ENCODE measurements around the gene ASTN2.
"Not testable (repeated sequence)": the region's sequence is repeated elsewhere in the genome, so short reads cannot be mapped to it uniquely, and the experiment has no call there.

Gene ASTN2

GRCh38 chr9:116924462-116925110 is 490.3 kb downstream of the ASTN2 start:
- Histone ChIP-seq H3K4me3 (ENCODE audit: low read depth in 1 of 2, low read length in 2 of 2) (no peak overlapping the region), H3K79me2 (ENCODE audit: insufficient read depth, low read length) (no peaks in the 10 kb centered on the region), H3K36me3 (ENCODE audit: insufficient read depth, low read length) (no peaks in the 10 kb centered on the region), H3K9ac (ENCODE audit: low read depth, low read length) (no peak overlapping the region), H3K4me2 (ENCODE audit: insufficient read depth, low read length) (no peak overlapping the region), H4K20me1 (ENCODE audit: insufficient read depth, low read length) (no peaks in the 10 kb centered on the region), H3K27me3 (ENCODE audit: insufficient read depth, low read length, poor library complexity) (no peaks in the 10 kb centered on the region), H3K27ac (ENCODE audit: low read length) (no peak overlapping the region), H3K4me1 (ENCODE audit: insufficient read depth, low read length) (no peaks in the 10 kb centered on the region), H3K9me3 (ENCODE audit: insufficient read depth, low read length, severe bottlenecking) (no peaks in the 10 kb centered on the region), H2AFZ (ENCODE audit: low read depth, low read length) (no peak overlapping the region)
- TF ChIP-seq EZH2 (IDR thresholded peaks at IDR 0.05; ENCODE audit: borderline replicate concordance, low read depth, low read length, severe bottlenecking) (no peak), CTCF (IDR thresholded peaks at IDR 0.05; ENCODE audit: borderline replicate concordance, extremely low read depth, low read length, poor library complexity, severe bottlenecking) (no peak)
- DNase-seq (no peak), ATAC-seq (ENCODE audit: insufficient read depth, low read depth) (no peak)

- ATAC-seq (ENCODE audit: insufficient read depth, low read depth); DNase-seq; H4K20me1 ChIP-seq (ENCODE audit: insufficient read depth, low read length); H3K36me3 ChIP-seq (ENCODE audit: insufficient read depth, low read length); H3K79me2 ChIP-seq (ENCODE audit: insufficient read depth, low read length); H3K4me1 ChIP-seq (ENCODE audit: insufficient read depth, low read length); H3K27ac ChIP-seq (ENCODE audit: low read length); H3K9me3 ChIP-seq (ENCODE audit: insufficient read depth, low read length, severe bottlenecking); H3K27me3 ChIP-seq (ENCODE audit: insufficient read depth, low read length, poor library complexity); H3K9ac ChIP-seq (ENCODE audit: low read depth, low read length); H3K4me3 ChIP-seq (ENCODE audit: low read depth in 1 of 2, low read length in 2 of 2); H3K4me2 ChIP-seq (ENCODE audit: insufficient read depth, low read length); H2AFZ ChIP-seq (ENCODE audit: low read depth, low read length): not testable (repeated sequence)
Measured at GRCh38 chr9:116917895-116918508, 496.9 kb downstream of the ASTN2 start.

- ATAC-seq (ENCODE audit: insufficient read depth, low read depth) (no peak), DNase-seq (no peak)
Measured at GRCh38 chr9:116913536-116913935, 501.3 kb downstream of the ASTN2 start.

More at GRCh38 chr9:116913536-116913935, 501.3 kb downstream of the ASTN2 start:
- Histone ChIP-seq H3K9ac (ENCODE audit: low read depth, low read length) (no peak overlapping the region), H3K36me3 (ENCODE audit: insufficient read depth, low read length) (no peaks in the 10 kb centered on the region), H3K4me2 (ENCODE audit: insufficient read depth, low read length) (no peak overlapping the region), H3K27me3 (ENCODE audit: insufficient read depth, low read length, poor library complexity) (no peaks in the 10 kb centered on the region), H4K20me1 (ENCODE audit: insufficient read depth, low read length) (no peaks in the 10 kb centered on the region), H3K79me2 (ENCODE audit: insufficient read depth, low read length) (no peaks in the 10 kb centered on the region), H3K27ac (ENCODE audit: low read length) (no peak overlapping the region), H2AFZ (ENCODE audit: low read depth, low read length) (no peak overlapping the region), H3K4me1 (ENCODE audit: insufficient read depth, low read length) (no peaks in the 10 kb centered on the region), H3K4me3 (ENCODE audit: low read depth in 1 of 2, low read length in 2 of 2) (no peak overlapping the region), H3K9me3 (ENCODE audit: insufficient read depth, low read length, severe bottlenecking) (no peaks in the 10 kb centered on the region)
- TF ChIP-seq CTCF (IDR thresholded peaks at IDR 0.05; ENCODE audit: borderline replicate concordance, extremely low read depth, low read length, poor library complexity, severe bottlenecking), result no peak
- no peak for TF ChIP-seq EZH2 (IDR thresholded peaks at IDR 0.05; ENCODE audit: borderline replicate concordance, low read depth, low read length, severe bottlenecking)

Data from DND-41 (cell line).